Lower leg skin (tissue), 3 donors: ENCODE data around the gene SETMAR.

Source experiments
- CTCF ChIP-seq, 3 donors: fragments of 450-650 bp; IDR thresholded peaks; one replicate each; pipeline ENCODE4 v1.5.1; 2016; ENCODE audit warnings: antibody characterized with exemption in 3 of 3, mild to moderate bottlenecking in 3 of 3, moderate library complexity in 2 of 3
- POLR2A ChIP-seq, 2 donors: fragments of 450-650 bp; IDR thresholded peaks; one replicate each; pipeline ENCODE4 v1.6.1; 2016 to 2017; ENCODE audit warnings: antibody characterized with exemption in 2 of 2, mild to moderate bottlenecking in 1 of 2, moderate library complexity in 1 of 2

GRCh38 chr3:4310971-4311370 is 7.8 kb downstream of the SETMAR start:
- TF ChIP-seq CTCF (IDR thresholded peaks at IDR 0.05) (no peak), POLR2A (IDR thresholded peaks at IDR 0.05) (no peak)
